K562 (cell line): Measurements from ENCODE around the gene ANK3. TPM values are rescaled to one million over a fixed set of nuclear protein-coding genes. Genes with fewer than 3 reads are reported as not detected.

Source experiments
- CEBPG ChIP-seq, 3 experiments: fragments of 200-800 bp in 1 of 3; sonication (Bioruptor generic) in 1 of 3; sonication (generic) in 1 of 3; formaldehyde crosslinking in 1 of 3; IDR thresholded peaks in 2 of 3; conservative IDR thresholded peaks in 1 of 3; 2 replicates each; pipeline versions ENCODE4 v1.6.1 to v1.8.0; 2016 to 2022; ENCODE audit warnings: missing compliant biosample characterization in 2 of 3, missing genetic modification characterization in 2 of 3, mild to moderate bottlenecking in 1 of 3, missing genetic modification reagents in 1 of 3
- CTCF ChIP-seq, 3 experiments: IDR thresholded peaks in 2 of 3; conservative IDR thresholded peaks in 1 of 3; 2 replicates each; pipeline ENCODE4 v1.5.1; 2011 to 2012; ENCODE audit warnings: low read length in 3 of 3, mild to moderate bottlenecking in 3 of 3, control low read depth in 2 of 3, improper control_type of control experiment in 1 of 3, inconsistent platforms in 1 of 3, low read depth in 1 of 3, mixed read lengths in 1 of 3, moderate library complexity in 1 of 3; ENCODE audit not compliant: insufficient read depth in 2 of 3
- CXXC5 ChIP-seq: fragments of 250-450 bp; sonication (Bioruptor Pico); IDR thresholded peaks from 2 replicates; pipeline ENCODE4 v1.8.0; 2022; ENCODE audit warnings: inconsistent platforms, mild to moderate bottlenecking, moderate library complexity
- NR4A1 ChIP-seq, 2 experiments: fragments of 250-450 bp in 1 of 2; fragments of 450-650 bp in 1 of 2; sonication (Bioruptor Pico) in 1 of 2; IDR thresholded peaks; 2 replicates each; pipeline versions ENCODE4 v1.4.0 to v1.6.1; 2016 to 2020; ENCODE audit warnings: mild to moderate bottlenecking in 2 of 2, missing compliant biosample characterization in 1 of 2, missing genetic modification characterization in 1 of 2, moderate library complexity in 1 of 2
- TEAD4 ChIP-seq, 2 experiments: sonication (generic) in 1 of 2; formaldehyde crosslinking in 1 of 2; IDR thresholded peaks; 2 replicates each; pipeline versions ENCODE4 v1.6.1 to v1.8.0; 2012 to 2022; ENCODE audit warnings: borderline replicate concordance in 1 of 2, inconsistent platforms in 1 of 2, low read length in 1 of 2, mild to moderate bottlenecking in 1 of 2, missing genetic modification reagents in 1 of 2
- polyA plus RNA-seq, 8 experiments: library from polyadenylated mRNA; depleted of rRNA in 4 of 8; stranded (reverse) in 5 of 8; unstranded in 3 of 8; fragments of >200 nt; fragmentation: Nextera tagmentation in 2 of 8; fragmentation: Illumina TruSeq in 1 of 8; extraction: Ambion mirVana in 2 of 8; extraction: Trizol in 1 of 8; gene quantifications; 2 replicates each; pipeline versions ENCODE4 v1.2.1 to v1.2.3, GENCODE V29; 2011 to 2014; ENCODE audit warnings: inconsistent platforms in 1 of 8, missing spikeins in 1 of 8
- total RNA-seq, 7 experiments: library from RNA; depleted of rRNA in 6 of 7; stranded (reverse); fragments of >200 nt in 6 of 7; fragmentation: Illumina TruSeq in 2 of 7; extraction: Trizol in 2 of 7; gene quantifications; 2 replicates each; pipeline versions ENCODE4 v1.2.1 to v1.2.3, GENCODE V29; 2011 to 2021; ENCODE audit warnings: low replicate concordance in 1 of 7
- TF ChIP-seq, protein P1 (sequence below): IDR thresholded peaks from 2 replicates; pipeline ENCODE4 v1.6.1; 2016; ENCODE audit warnings: missing genetic modification characterization, missing compliant biosample characterization
- TF ChIP-seq, protein P2 (sequence below), 2 experiments: fragments of 450-650 bp in 1 of 2; sonication (generic) in 1 of 2; formaldehyde crosslinking in 1 of 2; IDR thresholded peaks in 1 of 2; conservative IDR thresholded peaks in 1 of 2; 2 replicates each; pipeline versions ENCODE4 v1.6.1 to v1.8.1; 2016 to 2023; ENCODE audit warnings: mild to moderate bottlenecking in 2 of 2, moderate library complexity in 2 of 2, inconsistent platforms in 1 of 2, missing genetic modification reagents in 1 of 2
- TF ChIP-seq, protein P3 (sequence below): fragments of 450-650 bp; IDR thresholded peaks from 2 replicates; pipeline ENCODE4 v1.6.1; 2017; ENCODE audit warnings: antibody characterized with exemption, mild to moderate bottlenecking

Gene ANK3
- total and polyA plus RNA-seq, 9 of the 15 experiments (the other 6 are each of a cell fraction or from before 2014, with no cell fraction given), result 10.0 to 32.3 (median 17.9) TPM

- TF ChIP-seq CTCF (IDR thresholded peaks at IDR 0.05 in 2 of 3, conservative IDR thresholded peaks at IDR 0.05 in 1 of 3; ENCODE audit: insufficient read depth in 2 of 3, low read depth in 1 of 3, low read length in 3 of 3) (peak; percentile 11 to 35 (median 29); a peak in 3 of 6 replicates), TEAD4 (IDR thresholded peaks at IDR 0.05; ENCODE audit: low read length) (no peak), TEAD4 (CRISPR knock-in tag; IDR thresholded peaks at IDR 0.05; ENCODE audit: borderline replicate concordance) (no peak), NR4A1 (CRISPR knock-in tag; IDR thresholded peaks at IDR 0.05) (no peak), NR4A1 (tag; IDR thresholded peaks at IDR 0.05) (0 out of 2 replicates have a peak, but pooled peaks have one; percentile 29), CEBPG (CRISPR knock-in tag; IDR thresholded peaks at IDR 0.05) (0 out of 2 replicates have a peak, but pooled peaks have one; percentile 16), CEBPG (tag; conservative IDR thresholded peaks at IDR 0.05 in 1 of 2, IDR thresholded peaks at IDR 0.05 in 1 of 2) (peak; percentile 70 to 88), CXXC5 (CRISPR knock-in tag) (peak; percentile 18; the same call in 1 of the 2 replicates)
- TF ChIP-seq, protein P1, sequence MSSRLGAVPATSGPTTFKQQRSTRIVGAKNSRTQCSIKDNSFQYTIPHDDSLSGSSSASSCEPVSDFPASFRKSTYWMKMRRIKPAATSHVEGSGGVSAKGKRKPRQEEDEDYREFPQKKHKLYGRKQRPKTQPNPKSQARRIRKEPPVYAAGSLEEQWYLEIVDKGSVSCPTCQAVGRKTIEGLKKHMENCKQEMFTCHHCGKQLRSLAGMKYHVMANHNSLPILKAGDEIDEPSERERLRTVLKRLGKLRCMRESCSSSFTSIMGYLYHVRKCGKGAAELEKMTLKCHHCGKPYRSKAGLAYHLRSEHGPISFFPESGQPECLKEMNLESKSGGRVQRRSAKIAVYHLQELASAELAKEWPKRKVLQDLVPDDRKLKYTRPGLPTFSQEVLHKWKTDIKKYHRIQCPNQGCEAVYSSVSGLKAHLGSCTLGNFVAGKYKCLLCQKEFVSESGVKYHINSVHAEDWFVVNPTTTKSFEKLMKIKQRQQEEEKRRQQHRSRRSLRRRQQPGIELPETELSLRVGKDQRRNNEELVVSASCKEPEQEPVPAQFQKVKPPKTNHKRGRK, result peak; percentile 33; the same call in 1 of the 2 replicates
- TF ChIP-seq, protein P2, sequence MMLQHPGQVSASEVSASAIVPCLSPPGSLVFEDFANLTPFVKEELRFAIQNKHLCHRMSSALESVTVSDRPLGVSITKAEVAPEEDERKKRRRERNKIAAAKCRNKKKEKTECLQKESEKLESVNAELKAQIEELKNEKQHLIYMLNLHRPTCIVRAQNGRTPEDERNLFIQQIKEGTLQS (IDR thresholded peaks at IDR 0.05), result peak; percentile 83
- TF ChIP-seq, protein P2 (CRISPR knock-in tag; conservative IDR thresholded peaks at IDR 0.05), result no peak
- TF ChIP-seq, protein P3, sequence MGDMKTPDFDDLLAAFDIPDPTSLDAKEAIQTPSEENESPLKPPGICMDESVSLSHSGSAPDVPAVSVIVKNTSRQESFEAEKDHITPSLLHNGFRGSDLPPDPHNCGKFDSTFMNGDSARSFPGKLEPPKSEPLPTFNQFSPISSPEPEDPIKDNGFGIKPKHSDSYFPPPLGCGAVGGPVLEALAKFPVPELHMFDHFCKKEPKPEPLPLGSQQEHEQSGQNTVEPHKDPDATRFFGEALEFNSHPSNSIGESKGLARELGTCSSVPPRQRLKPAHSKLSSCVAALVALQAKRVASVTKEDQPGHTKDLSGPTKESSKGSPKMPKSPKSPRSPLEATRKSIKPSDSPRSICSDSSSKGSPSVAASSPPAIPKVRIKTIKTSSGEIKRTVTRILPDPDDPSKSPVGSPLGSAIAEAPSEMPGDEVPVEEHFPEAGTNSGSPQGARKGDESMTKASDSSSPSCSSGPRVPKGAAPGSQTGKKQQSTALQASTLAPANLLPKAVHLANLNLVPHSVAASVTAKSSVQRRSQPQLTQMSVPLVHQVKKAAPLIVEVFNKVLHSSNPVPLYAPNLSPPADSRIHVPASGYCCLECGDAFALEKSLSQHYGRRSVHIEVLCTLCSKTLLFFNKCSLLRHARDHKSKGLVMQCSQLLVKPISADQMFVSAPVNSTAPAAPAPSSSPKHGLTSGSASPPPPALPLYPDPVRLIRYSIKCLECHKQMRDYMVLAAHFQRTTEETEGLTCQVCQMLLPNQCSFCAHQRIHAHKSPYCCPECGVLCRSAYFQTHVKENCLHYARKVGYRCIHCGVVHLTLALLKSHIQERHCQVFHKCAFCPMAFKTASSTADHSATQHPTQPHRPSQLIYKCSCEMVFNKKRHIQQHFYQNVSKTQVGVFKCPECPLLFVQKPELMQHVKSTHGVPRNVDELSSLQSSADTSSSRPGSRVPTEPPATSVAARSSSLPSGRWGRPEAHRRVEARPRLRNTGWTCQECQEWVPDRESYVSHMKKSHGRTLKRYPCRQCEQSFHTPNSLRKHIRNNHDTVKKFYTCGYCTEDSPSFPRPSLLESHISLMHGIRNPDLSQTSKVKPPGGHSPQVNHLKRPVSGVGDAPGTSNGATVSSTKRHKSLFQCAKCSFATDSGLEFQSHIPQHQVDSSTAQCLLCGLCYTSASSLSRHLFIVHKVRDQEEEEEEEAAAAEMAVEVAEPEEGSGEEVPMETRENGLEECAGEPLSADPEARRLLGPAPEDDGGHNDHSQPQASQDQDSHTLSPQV, result 0 out of 2 replicates have a peak, but pooled peaks have one; percentile 48
Measured at GRCh38 chr10:60141896-60142559, 247.6 kb downstream of the ANK3 start (continued).
